HUDEP-2 (cell line): ENCODE results near the gene AGBL5.
A peak's percentile ranks its signal among the peaks of the same experiment; 100 is the strongest.
"Not testable (repeated sequence)": the region's sequence is repeated elsewhere in the genome, so short reads cannot be mapped to it uniquely, and the experiment has no call there.

Experiments
- DNase-seq, 76 experiments: peaks; one replicate each; lab custom pipeline; 2025; ENCODE audit not compliant: unreplicated experiment in 76 of 76; lab: John Stamatoyannopoulos, UW

The AGBL5 gene

GRCh38 chr2:27111392-27112078 lies 60.1 kb downstream of the AGBL5 start:
- not testable (repeated sequence) for DNase-seq

GRCh38 chr2:27115519-27115918 lies 64.1 kb downstream of the AGBL5 start:
- no peak for DNase-seq

- DNase-seq: peak in 2 of 76 experiments; percentile 8 to 31
These were observed 66.6 kb downstream of the AGBL5 start for GRCh38 chr2:27117995-27118524.

GRCh38 chr2:27118525-27119329 lies 67.3 kb downstream of the AGBL5 start, which contains the start of gene CGREF1:
CGREF1 (minus strand) TSS chr2:27119128; CDS start chr2:27104366, 14,762 bp downstream.
- peak in 23 of 76 experiments; percentile 8 to 40 (median 20) for DNase-seq

GRCh38 chr2:27119330-27119670 lies 67.8 kb downstream of the AGBL5 start:
- DNase-seq: not testable (repeated sequence)
